GM03348 (cell line): ENCODE results near the gene SMAP2.

ENCODE experiments used
- DNase-seq: peaks from one replicate; pipeline ENCODE4 v3.0.0; 2012; ENCODE audit warnings: low spot score

SMAP2 gene

DNA sequence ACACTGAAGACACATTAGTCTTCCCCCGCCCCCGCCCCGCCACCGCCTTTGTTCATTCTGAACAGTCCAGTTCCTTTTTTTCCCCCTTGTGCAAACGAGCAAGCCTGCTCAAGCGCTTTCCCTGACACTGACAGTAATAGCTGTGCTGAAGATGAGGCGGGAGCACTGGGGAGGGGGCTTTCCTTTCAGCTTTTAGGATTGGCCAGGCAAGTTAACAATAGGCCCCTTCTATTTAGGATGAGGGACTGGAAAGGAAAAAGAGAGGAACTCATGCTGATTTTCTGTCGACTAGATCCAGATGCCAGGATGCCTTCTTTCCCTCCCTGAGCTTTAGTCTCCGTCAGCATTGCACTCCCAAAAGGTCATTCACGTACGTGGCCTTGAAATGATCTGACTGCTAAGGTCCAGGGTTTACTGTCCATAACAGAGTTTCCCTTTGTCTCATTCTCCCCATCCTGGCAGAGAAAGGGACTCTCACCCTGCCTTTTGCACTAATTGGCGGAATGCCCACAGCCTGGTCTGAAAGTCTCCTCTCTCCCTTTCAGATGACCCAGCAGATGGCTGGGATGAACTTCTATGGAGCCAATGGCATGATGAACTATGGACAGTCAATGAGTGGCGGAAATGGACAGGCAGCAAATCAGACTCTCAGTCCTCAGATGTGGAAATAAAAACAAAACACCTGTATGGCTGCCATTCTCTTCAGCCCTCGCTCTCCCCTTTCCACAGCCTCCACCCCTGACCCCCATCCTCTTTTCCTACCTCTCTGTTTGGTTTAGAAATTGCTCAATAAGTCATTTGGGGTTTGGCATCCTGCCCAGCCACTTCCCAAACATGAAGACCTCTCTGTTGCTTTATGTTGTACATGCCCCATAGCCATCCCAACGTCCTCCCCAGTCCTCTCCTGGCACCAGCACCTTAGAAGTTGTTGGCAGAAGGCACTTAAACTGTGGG, 48.2 kb downstream of the SMAP2 start:
- no peak for DNase-seq

DNA sequence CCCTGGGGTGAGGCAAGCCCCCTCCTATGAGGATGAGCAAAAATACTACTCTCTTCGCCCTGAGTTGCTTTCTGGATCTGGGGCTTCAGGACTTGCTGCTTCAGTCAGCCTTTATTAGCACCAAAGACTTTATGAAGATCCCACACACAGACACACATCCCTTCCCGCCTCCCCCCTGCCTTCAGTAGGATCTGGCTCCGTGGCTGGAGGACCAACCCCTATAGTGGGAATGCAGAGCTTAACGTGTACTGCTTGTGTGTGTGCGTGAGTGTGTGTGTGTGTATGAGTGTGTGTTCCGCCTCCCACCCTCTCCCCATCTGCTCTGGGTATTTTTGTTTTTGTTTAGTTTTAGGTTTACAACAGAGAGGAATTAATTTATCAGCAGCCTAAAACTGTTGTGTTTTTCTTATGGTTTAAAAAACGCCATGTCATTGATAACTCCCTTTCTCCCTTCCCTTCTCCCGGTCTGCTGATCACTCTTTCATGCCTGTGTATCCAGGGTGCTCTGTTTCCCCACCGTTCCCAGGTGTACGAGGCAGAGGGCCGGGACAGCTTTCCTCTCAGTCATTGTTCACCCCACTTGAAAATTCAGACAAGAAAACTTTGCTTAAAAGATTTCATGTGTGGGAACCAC, 49.2 kb downstream of the SMAP2 start:
- DNase-seq, result no peak

- no peak for DNase-seq
These were observed 49.7 kb downstream of the SMAP2 start for GRCh38 chr1:40423264-40423642.

GRCh38 chr1:40423951-40424618, 50.6 kb downstream of the SMAP2 start:
- DNase-seq, result no peak

DNA sequence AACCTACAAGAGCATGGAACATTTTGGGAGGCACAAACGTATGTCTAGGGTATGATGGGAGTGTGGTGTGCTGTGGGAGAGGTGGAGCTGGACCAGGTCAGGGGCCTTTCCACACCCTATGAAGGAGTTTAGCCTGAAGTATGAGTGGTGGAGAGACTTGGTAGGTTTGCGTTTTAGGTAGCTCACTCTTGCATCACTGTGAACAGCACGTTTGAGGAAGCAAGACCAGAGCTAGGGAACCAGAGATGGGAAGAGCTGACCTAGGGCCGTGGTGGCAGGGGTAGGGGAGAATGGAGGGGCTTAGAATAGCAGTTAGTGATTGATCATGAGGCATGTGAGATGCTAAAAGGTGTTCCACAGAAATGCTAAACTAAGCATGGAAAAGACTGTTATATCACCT, 51.7 kb downstream of the SMAP2 start:
- DNase-seq, result no peak

- no peak for DNase-seq
These were observed 57.9 kb downstream of the SMAP2 start for GRCh38 chr1:40431385-40431784.

DNA sequence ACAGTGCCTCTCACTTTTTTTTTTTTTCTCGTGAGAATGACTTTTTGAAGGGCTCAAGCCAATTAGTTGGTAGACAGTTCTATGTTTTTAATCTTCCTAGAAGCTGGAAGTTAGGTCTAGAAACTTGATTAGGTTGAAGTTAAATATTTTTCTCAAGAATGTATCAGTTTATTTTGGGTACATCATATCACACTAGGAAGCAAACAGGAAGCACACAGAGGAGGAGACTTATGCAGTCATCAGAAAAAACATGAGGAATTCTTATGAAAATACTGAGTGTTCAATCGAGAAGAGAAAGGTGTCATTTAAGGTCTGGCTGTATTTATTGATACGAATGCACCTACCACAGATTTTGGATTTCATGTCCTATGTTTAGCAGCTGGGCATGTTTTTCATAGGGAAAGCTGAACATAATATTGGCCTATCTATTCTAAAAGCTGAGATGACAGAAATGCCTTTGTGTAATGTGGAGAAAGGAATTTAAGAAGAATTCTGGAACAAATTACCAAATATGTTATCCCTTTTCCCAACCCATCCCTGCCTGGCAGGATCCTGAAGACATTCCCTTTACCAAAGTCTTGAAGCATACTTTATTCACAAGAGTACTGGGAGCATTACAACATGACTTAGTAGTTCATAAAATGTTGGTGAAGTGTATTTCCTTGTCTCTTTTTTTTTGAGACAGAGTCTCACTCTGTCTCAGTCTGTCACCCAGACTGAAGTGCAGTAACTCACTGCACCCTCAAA, 59.3 kb downstream of the SMAP2 start:
- DNase-seq, result peak; percentile 24

DNA sequence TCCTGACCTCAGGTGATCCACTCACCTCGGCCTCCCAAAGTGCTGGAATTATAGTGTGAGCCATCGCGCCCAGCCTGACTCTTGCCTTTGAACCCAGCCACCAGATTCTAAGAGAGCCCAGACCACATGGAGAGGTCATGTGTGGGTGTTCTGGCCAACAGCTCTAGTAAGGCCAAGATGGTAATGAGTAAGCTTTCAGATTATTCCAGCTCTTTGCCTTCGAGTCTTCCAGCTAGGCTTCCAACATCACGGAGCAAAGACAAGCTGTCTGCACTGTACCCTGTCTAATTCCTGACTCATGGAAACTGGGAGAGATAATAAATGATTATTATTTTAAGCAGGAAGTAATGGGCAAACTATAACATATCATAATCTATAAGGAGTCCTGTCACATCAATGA, 61.9 kb downstream of the SMAP2 start:
- DNase-seq, result peak; percentile 23

GRCh38 chr1:40435876-40436275, 62.3 kb downstream of the SMAP2 start:
- DNase-seq, result no peak

DNA sequence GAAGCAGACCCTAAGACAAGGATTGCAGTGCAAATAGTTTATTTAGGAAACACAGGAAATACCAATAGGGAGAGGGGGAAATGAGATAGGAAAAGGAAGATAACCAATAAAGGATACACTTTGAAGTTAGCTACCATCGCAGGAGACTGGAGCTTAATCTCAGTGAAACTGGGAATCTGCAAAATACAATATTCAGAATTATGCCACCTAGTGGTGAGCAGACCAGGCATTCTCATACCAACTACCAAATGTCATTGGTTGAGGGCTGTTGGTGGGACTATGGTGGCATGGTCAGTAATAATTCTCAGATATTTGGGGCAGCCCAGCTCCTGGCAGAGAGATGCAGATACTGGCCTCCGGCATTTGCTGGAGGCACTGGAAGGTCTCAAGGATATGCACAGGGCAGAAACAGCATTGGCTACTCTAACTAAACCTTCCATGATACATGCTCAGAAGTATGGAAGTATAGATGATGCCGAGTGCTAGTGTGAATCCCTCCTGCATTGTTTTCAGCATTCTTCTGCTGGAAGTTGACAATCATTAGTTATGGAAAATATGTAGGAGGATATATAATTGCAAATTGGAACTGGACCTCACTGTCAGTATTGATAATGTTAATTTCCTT, 65.0 kb downstream of the SMAP2 start:
- peak; percentile 64 for DNase-seq

GRCh38 chr1:40439247-40439646, 65.7 kb downstream of the SMAP2 start:
- DNase-seq, result no peak

GRCh38 chr1:40449684-40450494, 76.4 kb downstream of the SMAP2 start, which contains the start of gene ZFP69B:
ZFP69B (plus strand) TSS chr1:40450476; CDS start chr1:40450962, 486 bp downstream.
- DNase-seq, result peak; percentile 99

GRCh38 chr1:40450495-40451237, 77.1 kb downstream of the SMAP2 start:
- peak; percentile 57 for DNase-seq

DNA sequence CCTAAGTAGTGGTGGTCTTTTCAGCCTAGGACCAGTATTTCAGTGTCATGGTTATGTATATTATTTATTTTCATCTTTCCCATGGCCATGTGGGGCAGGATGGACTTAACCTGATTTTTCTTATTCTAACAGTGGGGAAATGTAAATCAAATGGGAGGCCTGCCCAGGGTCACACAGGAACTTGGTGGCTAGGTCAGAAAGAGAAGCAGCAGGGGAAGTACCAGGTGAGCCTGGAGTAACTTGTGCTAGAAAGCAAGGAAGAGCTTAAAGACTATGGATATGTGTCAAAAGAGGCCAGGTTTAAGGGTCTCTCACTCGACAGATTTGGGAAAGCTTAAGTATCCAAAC, 77.7 kb downstream of the SMAP2 start:
- no peak for DNase-seq

- no peak for DNase-seq
These were observed 81.3 kb downstream of the SMAP2 start for GRCh38 chr1:40454873-40455272.

- no peak for DNase-seq
These were observed 89.5 kb downstream of the SMAP2 start for GRCh38 chr1:40462956-40463590.

GRCh38 chr1:40469327-40469726, 95.8 kb downstream of the SMAP2 start:
- no peak for DNase-seq
